ENCODE results near the gene PHF21A. TPM values are rescaled to one million over a fixed set of nuclear protein-coding genes. Genes with fewer than 3 reads are reported as not detected.

The PHF21A gene
- total RNA-seq, 4 donors from 2014 or later: 34.4 to 58.6 (median 47.7) TPM

DNA sequence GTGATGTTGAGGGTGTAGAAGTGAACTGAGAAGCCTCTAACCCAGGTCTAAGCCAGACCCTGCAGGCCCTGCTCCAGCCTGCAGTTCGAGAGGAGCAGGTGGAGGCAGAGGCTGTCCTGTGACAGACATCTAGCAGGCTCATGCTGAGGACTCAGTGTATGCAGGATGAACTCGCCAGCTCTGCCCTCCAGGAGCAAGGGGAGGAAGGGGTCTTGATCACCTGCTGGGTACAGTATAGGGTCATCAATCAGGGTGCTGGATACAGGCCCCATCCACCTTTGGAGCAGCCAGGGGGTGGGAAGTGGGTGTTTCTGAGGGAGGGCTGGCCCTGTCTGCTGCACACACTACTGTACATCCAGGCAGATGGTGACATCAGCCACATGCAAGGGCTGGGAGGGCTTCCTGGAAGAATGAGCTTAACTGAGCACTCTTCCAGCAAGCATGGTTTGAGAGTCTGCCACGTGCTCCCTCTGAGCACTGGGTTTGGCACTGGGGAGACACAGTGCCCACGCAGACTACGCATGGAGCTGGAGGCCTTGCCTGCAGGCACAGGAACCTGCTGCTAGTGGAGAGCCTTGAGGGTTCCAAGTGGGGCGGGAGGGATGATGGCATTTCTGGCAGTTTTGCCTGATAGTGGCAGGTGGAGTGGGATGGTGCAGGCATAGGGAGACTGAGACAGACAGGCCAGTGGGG, 226.6 kb downstream of the PHF21A start:
- TF ChIP-seq, protein P1, sequence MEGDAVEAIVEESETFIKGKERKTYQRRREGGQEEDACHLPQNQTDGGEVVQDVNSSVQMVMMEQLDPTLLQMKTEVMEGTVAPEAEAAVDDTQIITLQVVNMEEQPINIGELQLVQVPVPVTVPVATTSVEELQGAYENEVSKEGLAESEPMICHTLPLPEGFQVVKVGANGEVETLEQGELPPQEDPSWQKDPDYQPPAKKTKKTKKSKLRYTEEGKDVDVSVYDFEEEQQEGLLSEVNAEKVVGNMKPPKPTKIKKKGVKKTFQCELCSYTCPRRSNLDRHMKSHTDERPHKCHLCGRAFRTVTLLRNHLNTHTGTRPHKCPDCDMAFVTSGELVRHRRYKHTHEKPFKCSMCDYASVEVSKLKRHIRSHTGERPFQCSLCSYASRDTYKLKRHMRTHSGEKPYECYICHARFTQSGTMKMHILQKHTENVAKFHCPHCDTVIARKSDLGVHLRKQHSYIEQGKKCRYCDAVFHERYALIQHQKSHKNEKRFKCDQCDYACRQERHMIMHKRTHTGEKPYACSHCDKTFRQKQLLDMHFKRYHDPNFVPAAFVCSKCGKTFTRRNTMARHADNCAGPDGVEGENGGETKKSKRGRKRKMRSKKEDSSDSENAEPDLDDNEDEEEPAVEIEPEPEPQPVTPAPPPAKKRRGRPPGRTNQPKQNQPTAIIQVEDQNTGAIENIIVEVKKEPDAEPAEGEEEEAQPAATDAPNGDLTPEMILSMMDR (IDR thresholded peaks at IDR 0.05; ENCODE audit: low read depth): no peak

DNA sequence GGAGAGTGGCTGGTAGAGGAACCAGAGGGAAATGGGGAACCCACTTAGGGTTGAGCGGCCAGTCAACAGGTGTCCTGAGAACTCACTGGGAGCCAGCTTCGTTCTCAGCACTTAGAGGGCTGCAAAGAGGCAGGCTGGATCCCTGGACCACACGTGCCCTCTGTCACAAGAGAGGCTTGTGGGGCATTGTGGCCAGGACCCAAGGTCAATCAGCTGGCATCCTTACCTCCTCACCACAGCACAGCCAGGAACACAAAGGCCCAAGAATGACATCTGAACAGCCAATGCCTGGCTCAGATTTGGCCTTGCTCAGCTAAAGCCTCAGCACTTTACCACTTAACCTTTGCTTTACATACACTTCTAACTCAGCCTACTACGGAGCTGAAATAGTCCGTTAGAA, 228.4 kb downstream of the PHF21A start:
- TF ChIP-seq, protein P1 (IDR thresholded peaks at IDR 0.05; ENCODE audit: low read depth): no peak

DNA sequence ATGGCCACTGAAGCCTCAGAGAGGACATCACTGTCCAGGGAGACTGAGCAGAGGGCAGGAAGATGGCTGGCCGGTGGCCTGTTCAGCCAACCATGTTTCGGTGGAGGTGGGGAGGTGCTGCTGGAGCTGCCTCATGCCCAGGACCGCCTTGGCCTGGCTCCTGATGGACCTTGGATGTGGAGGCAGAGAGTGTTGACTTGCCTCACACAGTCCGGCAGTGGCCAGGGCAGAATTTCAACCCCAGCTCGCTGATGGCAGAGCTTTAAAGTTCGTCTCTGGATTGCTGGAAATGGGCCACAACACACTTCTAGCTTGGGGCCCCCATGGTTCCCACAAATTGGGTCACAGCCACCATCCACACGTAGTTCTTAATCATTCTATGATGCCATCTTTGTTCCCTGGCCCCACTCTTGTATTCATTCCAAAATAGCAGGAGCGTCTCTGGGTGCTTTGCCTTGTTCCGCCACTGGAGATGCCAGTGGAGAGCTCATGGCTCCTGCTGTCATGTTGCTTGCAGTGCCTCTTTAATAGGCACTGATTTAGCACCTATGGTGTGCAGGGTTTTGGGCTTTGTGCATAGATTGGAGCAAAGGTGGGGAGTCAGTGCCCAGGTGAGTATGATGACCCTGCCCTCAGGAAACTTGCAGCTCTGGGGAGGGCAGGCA, 230.2 kb downstream of the PHF21A start:
- TF ChIP-seq, protein P1 (IDR thresholded peaks at IDR 0.05; ENCODE audit: low read depth): no peak

DNA sequence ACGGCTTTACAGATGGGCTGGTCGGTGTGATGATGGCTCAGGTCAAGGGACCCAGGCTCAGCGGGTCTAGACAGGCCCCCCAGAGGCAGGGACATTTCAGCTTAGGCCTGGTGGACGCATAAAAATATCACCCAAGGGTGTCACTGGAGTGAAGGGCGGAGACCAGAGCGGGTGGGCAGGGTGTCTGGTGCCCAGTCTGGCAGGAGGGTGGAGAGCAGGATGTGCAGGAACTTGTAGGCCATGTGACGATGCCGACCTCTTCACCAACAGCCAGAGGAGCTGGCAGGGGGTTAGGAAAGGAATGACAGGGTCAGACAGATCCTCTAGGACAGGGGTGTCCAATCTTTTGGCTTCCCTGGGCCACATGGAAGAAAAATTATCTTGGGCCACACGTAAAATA, 231.3 kb downstream of the PHF21A start:
- TF ChIP-seq, protein P1 (IDR thresholded peaks at IDR 0.05; ENCODE audit: low read depth): no peak

DNA sequence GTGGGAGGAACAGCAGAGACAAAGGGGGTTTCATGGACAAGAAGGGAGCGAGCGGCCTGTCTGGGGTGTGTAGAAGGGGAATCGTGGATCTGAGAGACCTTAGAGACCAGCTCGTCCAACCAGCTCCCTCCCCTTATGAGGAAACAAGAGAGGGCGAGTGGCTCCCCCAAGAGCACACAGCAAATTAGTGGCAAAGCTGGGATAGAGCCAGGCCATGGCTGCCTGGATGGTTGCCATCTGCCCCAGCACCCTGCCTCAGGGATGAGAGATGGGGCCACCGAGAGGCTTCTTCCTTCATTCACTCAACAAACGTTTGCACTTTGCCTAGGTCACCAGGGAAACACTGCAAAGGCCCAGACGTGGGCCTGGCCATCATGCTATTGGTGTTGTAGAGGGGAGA, 231.7 kb downstream of the PHF21A start:
- TF ChIP-seq, protein P1 (IDR thresholded peaks at IDR 0.05; ENCODE audit: low read depth): no peak

DNA sequence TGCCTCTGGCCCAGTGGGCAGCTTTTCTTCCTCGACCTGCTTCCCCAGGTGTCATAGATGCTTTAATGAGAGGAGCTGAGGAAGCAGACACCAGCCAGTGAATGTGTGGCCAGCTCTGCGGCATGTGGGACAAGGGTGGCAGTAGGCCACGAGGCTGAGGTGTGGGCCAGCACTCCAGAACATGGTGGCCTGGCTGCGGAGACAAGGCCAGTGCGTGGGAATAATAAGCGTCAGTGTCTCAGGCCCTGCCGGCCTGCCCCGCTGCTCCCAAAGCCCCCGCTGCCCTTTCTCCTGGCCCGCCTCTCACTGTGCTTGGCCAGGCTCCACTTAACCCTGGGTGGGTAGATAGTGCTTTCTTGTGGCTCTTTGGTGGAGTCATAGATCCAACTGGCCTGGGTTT, 233.7 kb downstream of the PHF21A start:
- TF ChIP-seq, protein P1 (IDR thresholded peaks at IDR 0.05; ENCODE audit: low read depth): no peak

DNA sequence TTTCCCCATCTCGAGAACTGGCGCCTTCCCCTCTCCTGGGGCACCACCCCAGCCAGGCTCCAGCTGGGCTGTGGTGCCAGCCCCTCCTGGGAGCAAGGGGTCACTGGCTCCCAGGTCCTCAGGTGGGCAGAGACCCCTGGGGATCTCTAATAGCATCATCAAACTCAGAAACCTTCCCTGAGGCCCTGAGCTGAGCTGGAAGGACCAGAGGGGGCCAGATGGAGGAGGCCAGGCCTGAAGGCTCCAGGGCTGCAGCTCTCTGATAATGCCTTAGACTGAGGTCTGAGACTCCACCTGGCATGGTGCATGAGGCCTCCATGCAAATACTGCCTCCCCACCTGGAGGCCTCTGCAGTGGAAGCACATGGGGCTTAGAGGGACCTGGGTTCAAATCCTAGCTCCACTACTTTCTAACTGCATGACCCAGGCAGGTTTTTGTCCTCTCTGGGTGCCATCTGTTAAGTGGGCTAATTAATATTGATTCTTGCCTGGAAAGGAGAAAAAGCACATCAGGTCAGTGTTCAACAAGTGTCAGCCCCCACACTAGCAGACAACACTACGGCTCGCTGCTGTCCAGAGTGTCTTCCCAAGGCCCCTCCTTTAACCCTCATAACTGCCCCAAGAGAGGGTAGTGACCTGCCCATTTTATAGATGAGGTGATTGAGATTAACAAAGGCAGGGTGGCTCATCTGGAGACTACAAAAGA, 234.3 kb downstream of the PHF21A start:
- TF ChIP-seq, protein P1 (IDR thresholded peaks at IDR 0.05; ENCODE audit: low read depth): no peak
